Measurements from ENCODE around the gene RAB40B.

- TF ChIP-seq CTCF (IDR thresholded peaks at IDR 0.05) (no peak), EP300 (IDR thresholded peaks at IDR 0.05; ENCODE audit: borderline replicate concordance in 1 of 2, low read depth in 1 of 2, low read length in 1 of 2) (no peak), MXI1 (IDR thresholded peaks at IDR 0.05; ENCODE audit: low read depth, low read length) (no peak), RAD21 (IDR thresholded peaks at IDR 0.05; ENCODE audit: low read length) (no peak), PBX3 (IDR thresholded peaks at IDR 0.05) (no peak), SIN3A (IDR thresholded peaks at IDR 0.05; ENCODE audit: borderline replicate concordance, low read depth, low read length) (no peak), TAF1 (IDR thresholded peaks at IDR 0.05; ENCODE audit: borderline replicate concordance, low read depth, low read length) (no peak)
Measured at GRCh38 chr17:82627405-82627804, 71.1 kb downstream of the RAB40B start.
